HL-60 (cell line): ENCODE measurements around the gene SDS.

Source experiments
- DNase-seq, 2 experiments: peaks; one replicate each; pipeline ENCODE4 v3.0.0-alpha.2; 2010 to 2020; ENCODE audit warnings: low read depth in 1 of 2, low spot score in 1 of 2
- H3K27ac ChIP-seq: fragments of 250-450 bp; sonication (Bioruptor Pico); replicated peaks from 2 replicates; pipeline ENCODE4 v1.5.1; 2020; ENCODE audit warnings: mild to moderate bottlenecking, moderate library complexity
- H3K27me3 ChIP-seq: fragments of 250-450 bp; sonication (Bioruptor Pico); 2 replicates; pipeline ENCODE4 v1.5.1; 2021; ENCODE audit warnings: mild to moderate bottlenecking, moderate library complexity; ENCODE audit not compliant: insufficient read depth, poor library complexity, severe bottlenecking
- H3K4me3 ChIP-seq: replicated peaks from 2 replicates; pipeline ENCODE4 v1.5.1; 2011; ENCODE audit warnings: mild to moderate bottlenecking, control low read depth, low read length; ENCODE audit not compliant: insufficient read depth
- GABPA ChIP-seq: IDR thresholded peaks from 2 replicates; pipeline ENCODE4 v1.6.1; 2012; ENCODE audit warnings: low read depth
- POLR2AphosphoS5 ChIP-seq: IDR thresholded peaks from 2 replicates; pipeline ENCODE4 v1.6.1; 2012; ENCODE audit warnings: low read depth
- SPI1 ChIP-seq: IDR thresholded peaks from 2 replicates; pipeline ENCODE4 v1.6.1; 2012; ENCODE audit warnings: low read depth, mild to moderate bottlenecking, borderline replicate concordance
- TF ChIP-seq, protein P1 (sequence below): IDR thresholded peaks from 2 replicates; pipeline ENCODE4 v1.6.1; 2012; ENCODE audit warnings: low read depth; ENCODE audit not compliant: insufficient replicate concordance
- TF ChIP-seq, protein P2 (sequence below): IDR thresholded peaks from one replicate; pipeline ENCODE4 v1.5.1; 2011; ENCODE audit warnings: low read length, control low read depth, inconsistent platforms; ENCODE audit not compliant: insufficient read depth

SDS gene

GRCh38 chr12:113422886-113423669 is 19.4 kb upstream of the SDS start:
- H3K27me3 ChIP-seq, result peaks cover 5% of the 10 kb centered on the region
- TF ChIP-seq, protein P1, sequence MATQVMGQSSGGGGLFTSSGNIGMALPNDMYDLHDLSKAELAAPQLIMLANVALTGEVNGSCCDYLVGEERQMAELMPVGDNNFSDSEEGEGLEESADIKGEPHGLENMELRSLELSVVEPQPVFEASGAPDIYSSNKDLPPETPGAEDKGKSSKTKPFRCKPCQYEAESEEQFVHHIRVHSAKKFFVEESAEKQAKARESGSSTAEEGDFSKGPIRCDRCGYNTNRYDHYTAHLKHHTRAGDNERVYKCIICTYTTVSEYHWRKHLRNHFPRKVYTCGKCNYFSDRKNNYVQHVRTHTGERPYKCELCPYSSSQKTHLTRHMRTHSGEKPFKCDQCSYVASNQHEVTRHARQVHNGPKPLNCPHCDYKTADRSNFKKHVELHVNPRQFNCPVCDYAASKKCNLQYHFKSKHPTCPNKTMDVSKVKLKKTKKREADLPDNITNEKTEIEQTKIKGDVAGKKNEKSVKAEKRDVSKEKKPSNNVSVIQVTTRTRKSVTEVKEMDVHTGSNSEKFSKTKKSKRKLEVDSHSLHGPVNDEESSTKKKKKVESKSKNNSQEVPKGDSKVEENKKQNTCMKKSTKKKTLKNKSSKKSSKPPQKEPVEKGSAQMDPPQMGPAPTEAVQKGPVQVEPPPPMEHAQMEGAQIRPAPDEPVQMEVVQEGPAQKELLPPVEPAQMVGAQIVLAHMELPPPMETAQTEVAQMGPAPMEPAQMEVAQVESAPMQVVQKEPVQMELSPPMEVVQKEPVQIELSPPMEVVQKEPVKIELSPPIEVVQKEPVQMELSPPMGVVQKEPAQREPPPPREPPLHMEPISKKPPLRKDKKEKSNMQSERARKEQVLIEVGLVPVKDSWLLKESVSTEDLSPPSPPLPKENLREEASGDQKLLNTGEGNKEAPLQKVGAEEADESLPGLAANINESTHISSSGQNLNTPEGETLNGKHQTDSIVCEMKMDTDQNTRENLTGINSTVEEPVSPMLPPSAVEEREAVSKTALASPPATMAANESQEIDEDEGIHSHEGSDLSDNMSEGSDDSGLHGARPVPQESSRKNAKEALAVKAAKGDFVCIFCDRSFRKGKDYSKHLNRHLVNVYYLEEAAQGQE, result no peak
- TF ChIP-seq POLR2AphosphoS5 (no peak), GABPA (no peak), SPI1 (no peak)
- TF ChIP-seq, protein P2, sequence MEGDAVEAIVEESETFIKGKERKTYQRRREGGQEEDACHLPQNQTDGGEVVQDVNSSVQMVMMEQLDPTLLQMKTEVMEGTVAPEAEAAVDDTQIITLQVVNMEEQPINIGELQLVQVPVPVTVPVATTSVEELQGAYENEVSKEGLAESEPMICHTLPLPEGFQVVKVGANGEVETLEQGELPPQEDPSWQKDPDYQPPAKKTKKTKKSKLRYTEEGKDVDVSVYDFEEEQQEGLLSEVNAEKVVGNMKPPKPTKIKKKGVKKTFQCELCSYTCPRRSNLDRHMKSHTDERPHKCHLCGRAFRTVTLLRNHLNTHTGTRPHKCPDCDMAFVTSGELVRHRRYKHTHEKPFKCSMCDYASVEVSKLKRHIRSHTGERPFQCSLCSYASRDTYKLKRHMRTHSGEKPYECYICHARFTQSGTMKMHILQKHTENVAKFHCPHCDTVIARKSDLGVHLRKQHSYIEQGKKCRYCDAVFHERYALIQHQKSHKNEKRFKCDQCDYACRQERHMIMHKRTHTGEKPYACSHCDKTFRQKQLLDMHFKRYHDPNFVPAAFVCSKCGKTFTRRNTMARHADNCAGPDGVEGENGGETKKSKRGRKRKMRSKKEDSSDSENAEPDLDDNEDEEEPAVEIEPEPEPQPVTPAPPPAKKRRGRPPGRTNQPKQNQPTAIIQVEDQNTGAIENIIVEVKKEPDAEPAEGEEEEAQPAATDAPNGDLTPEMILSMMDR, result no peak
- no peak for DNase-seq
- peak overlapping the region; percentile 41 for H3K4me3 ChIP-seq
- H3K27ac ChIP-seq, result peak overlapping the region; percentile 74

DNA sequence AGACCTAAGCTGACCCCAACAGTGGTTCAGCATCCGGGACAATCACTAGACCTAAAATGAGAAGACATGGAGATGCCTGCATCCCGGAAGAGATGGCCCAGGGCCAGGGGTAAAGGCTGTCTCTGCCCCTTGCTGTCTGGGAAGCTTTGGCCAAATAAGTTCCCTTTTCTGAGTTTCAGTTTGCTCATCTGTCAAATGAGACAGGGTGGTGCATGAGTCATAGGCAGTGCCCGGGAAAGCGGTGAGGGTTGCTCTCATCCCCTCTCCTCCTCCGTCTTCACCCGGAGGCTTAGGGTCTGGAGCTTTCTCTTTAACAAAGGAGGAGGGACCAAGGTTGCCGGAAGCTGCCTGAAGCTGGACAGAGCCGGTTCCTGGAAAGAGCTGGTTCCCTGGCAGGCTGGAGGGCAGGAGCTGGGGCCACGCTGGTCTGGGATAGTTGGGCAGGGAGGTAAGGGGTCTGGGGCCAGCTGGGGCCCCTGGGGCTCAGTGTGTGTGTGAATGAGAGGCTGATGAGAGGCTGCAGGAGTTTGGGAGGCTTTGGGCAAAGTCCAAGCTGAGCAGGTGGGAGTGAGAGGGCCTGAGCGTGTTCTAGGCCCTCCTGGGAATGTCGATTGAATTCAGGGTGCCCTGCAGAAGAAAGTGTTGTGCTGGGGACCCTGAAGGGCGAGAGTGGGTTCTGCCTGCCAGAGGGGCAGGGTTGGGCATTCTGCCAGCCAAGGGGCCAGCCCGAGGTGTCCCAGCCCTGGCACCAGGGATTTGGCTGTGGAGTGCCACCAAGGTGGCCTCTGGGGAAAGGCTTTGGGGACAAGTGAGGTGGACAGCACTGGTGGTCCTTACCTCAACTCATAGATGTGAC is 18.6 kb upstream of the SDS start, which contains the start of gene SDSL:
SDSL (plus strand) TSS at position 351 of the 856 bp plus-strand sequence. CDS start 5,603 bp downstream, outside the sequence.
- TF ChIP-seq POLR2AphosphoS5 (peak; percentile 67), GABPA (no peak), SPI1 (no peak)
- TF ChIP-seq, protein P1, result peak; percentile 66
- TF ChIP-seq, protein P2, result no peak
- DNase-seq, result peak; percentile 93 to 95
- Histone ChIP-seq H3K4me3 (peak within 1 kb of the TSS; percentile 41), H3K27me3 (no peaks in the 10 kb centered on the region), H3K27ac (peak within 1 kb of the TSS; percentile 74)

DNA sequence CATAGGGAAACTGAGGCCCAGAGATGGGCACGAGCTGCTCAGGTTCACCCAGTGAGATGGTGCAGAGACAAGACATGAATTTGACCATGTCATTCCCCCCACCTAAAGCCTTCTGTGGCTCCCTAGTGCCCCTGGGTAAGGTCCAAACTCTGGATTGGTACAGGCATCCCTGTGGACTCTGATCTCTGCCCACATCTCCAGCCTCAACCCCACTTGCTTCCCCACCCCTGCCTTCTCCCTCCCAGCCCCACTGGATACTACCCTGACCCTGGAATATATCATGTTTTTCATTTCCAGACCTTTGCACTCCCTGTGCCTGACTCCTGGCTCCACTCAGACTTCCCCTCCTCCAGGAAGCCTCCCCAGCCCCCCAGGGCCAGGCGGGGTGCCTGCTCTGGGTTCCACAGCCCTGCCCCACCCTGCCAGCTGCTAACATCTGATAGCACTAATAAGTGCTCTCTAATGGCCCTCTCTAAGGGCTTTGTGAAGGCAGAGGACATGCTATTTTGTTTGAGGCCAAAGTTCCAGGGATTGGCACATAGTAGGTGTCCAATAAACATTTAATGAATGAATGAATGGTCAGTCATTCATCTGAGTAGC is 17.4 kb upstream of the SDS start:
- Histone ChIP-seq H3K27me3 (no peaks in the 10 kb centered on the region), H3K4me3 (no peak overlapping the region), H3K27ac (no peak overlapping the region)
- TF ChIP-seq, protein P2, result no peak
- TF ChIP-seq GABPA (no peak), SPI1 (no peak), POLR2AphosphoS5 (no peak)
- TF ChIP-seq, protein P1, result no peak
- no peak for DNase-seq
